A549 treated with GW870086 at 1 μM for 4 hours (cell line): ENCODE measurements around the gene ADAT1. TPM values are rescaled to one million over a fixed set of nuclear protein-coding genes. Genes with fewer than 3 reads are reported as not detected.

ENCODE experiments used
- total RNA-seq: library from RNA; stranded (reverse); fragments of 200-300 nt; extraction: Qiagen RNA extraction; gene quantifications from 5 replicates; pipeline ENCODE4 v1.2.3, GENCODE V29; 2022; ENCODE audit warnings: low read depth

Gene ADAT1, protein sequence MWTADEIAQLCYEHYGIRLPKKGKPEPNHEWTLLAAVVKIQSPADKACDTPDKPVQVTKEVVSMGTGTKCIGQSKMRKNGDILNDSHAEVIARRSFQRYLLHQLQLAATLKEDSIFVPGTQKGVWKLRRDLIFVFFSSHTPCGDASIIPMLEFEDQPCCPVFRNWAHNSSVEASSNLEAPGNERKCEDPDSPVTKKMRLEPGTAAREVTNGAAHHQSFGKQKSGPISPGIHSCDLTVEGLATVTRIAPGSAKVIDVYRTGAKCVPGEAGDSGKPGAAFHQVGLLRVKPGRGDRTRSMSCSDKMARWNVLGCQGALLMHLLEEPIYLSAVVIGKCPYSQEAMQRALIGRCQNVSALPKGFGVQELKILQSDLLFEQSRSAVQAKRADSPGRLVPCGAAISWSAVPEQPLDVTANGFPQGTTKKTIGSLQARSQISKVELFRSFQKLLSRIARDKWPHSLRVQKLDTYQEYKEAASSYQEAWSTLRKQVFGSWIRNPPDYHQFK
- total RNA-seq: 28.4 to 39.3 TPM (median 37.0 TPM) in 5 replicates

DNA sequence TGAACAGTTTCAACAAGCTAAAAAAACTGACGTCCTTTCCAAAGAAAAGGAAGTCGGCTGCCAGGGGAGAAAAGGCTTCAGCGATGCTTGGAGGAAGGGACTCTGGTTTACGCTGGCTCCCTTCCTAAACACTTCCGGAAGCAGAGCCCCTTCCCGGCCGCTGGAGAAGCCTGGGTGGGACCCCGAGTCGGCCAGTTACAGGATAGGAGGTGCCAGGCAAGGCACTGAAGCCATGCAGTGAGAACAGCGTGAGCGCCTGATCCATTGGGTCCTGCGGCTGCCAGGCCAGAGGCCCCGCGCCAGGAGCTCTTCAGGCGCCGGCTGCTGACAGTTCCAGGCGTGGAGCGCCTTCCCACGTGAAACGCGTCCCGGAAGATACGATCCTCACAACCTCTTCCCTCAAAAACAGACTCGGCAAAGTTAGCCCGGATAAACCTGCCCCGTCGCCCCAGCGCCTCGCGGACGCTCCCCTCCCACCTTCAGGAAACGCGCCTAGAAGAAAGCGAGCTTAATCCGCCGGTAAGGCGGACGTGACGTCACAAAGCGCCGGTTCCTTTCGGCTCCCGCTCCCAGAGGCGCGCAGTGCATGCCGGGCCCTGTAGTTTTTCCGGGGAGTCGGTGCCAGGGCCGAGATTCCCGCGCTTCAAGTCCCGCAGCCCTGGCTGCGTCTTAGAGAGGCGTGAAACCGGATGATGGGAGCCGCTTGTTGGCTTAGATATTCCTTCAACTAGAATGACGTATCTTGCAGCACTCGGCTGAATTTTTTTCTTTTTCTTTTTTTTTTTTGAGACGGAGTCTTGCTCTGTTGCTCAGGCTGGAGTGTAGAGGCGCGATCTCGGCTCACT, at the start of gene ADAT1:
TSS of gene ADAT1 (minus strand) at position 521 of the 845 bp plus-strand sequence. CDS start 2,482 bp downstream, outside the sequence.

DNA sequence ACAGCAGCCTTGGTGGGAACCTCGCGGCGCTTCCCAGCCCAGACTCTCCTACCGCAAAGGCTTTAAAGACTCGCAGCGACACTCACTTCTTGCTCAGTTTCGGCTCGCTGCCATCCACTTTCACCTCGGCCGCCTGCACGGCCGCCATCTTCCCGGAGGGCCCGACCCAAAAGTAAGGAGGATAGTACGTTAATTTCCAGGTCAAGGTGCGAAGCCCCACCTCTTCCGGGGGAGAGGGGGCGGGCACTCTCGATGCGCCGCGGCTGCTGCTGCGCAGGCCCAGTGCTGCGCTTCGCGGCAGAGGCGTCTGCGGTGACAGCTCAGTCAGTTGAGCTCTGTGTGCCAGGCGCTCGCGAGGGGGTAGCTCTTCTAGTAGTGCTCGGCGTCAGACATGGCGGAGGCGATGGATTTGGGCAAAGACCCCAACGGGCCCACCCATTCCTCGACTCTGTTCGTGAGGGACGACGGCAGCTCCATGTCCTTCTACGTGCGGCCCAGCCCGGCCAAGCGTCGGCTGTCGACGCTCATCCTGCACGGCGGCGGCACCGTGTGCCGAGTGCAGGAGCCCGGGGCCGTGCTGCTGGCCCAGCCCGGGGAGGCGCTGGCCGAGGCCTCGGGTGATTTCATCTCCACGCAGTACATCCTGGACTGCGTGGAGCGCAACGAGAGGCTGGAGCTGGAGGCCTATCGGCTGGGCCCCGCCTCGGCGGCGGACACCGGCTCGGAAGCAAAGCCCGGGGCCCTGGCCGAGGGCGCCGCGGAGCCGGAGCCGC, 24.6 kb upstream of the ADAT1 start, which contains the start of the genes KARS1 and TERF2IP:
TSS of gene KARS1 (minus strand) at position 174 of the 773 bp plus-strand sequence. CDS start at position 148, 26 bp downstream.
TSS of gene TERF2IP (plus strand) at position 282 of the 773 bp plus-strand sequence. CDS start at position 392, 110 bp downstream.

DNA sequence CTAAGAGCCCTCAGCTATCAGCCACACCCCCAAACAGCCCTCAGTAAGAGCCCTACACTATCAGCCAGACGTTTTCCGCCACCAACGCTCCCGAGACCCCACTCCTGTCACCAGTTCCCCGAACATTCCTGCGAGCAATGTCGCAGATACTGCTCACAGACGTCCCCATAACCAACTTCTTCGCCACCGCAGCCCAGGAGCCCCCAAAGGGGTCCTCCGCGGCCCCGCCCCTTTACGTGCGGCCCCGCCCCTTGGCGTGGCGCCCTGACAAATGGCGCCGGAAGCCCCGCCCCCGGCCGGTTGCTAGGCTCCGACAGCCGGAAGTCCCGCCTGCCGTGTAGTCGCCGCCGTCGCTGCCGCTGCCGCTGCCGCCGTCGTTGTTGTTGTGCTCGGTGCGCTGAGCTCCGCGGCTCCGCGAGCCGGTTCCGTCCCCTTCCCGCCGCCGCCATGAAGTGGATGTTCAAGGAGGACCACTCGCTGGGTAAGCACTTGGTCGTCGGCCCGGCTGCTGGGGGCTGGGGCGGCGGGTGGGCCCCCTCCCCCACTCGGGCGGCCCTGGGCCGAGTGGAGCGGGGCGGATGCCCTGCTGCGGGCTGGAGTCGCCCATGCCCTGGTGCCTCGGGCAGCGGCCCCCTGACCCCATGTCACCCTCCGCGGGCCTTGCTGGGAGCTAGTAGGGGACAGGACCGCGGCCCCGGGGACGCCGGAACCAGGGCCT, 56.9 kb downstream of the ADAT1 start, which contains the start of gene GABARAPL2:
TSS of gene GABARAPL2 (plus strand) at position 340 of the 718 bp plus-strand sequence. CDS start at position 448, 108 bp downstream.

DNA sequence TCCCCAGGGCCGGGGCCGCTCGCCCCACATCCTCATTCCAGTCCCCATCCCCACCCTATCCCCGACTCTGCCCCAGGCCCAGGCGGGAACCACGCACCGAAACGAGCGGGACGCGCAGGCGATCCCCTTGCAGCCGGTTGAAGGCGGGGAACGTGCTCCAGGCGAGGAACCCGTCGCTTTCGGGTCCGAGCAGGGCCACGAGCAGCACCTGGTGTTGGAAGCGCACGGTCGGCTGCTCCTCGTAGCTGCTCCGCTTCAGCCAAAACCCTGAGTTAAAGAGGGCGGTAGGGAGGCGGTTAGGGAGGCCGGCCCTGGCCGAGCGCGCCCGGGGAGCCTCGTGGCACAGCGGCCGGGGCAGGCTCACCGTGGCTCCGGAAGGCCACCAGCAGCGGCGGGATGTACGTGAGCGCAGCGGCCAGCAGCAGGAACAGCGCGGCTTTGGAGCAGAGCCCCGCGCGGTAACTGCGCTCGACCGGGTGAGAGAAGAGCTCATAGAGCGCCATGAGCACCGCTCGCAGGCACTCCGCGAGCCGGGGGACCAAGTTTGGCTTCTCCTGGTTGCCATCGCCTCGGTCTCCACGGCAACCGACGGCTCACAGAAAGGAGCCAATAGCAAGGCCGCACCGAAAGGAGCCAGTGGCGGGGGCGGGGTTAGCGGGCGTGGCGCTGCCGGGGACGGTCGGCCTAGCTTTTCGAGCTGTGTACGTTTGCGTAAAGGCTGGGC, 67.2 kb downstream of the ADAT1 start, which contains the start of gene TMEM231:
TSS of gene TMEM231 (minus strand) at position 546 of the 724 bp plus-strand sequence. CDS start at position 503, 43 bp downstream.

Other genes starting within 250 kb of the ADAT1 start
- gene CFDP1, start 189.8 kb downstream of the ADAT1 start, total RNA-seq: 62.8 to 66.9 TPM (median 66.4 TPM) in 5 replicates
- gene TMEM170A, start 158.6 kb downstream of the ADAT1 start, total RNA-seq: 13.7 to 17.2 TPM (median 15.9 TPM) in 5 replicates
- 0.18 to 0.34 TPM (median 0.23 TPM) in 5 replicates for gene CHST6, start 127.8 kb downstream of the ADAT1 start, total RNA-seq
- 0.05 to 0.10 TPM in 2 of 5 replicates, not detected in the others for gene CHST5, start 87.2 kb downstream of the ADAT1 start, total RNA-seq
- gene TMEM231, start 67.0 kb downstream of the ADAT1 start, total RNA-seq: 6.6 to 10.3 TPM (median 8.9 TPM) in 5 replicates
- 89.9 to 92.1 TPM (median 91.5 TPM) in 5 replicates for gene GABARAPL2, start 56.9 kb downstream of the ADAT1 start, total RNA-seq
- gene KARS1, start 24.4 kb upstream of the ADAT1 start, total RNA-seq: 162 to 181 TPM (median 168 TPM) in 5 replicates
- 38.3 to 45.0 TPM (median 43.5 TPM) in 5 replicates for gene TERF2IP, start 24.5 kb upstream of the ADAT1 start, total RNA-seq
- gene CPHXL2, start 53.7 kb upstream of the ADAT1 start, total RNA-seq: not detected in 5 replicates
- not detected in 5 replicates for gene DUXB, start 78.2 kb upstream of the ADAT1 start, total RNA-seq
- gene CPHXL, start 103.2 kb upstream of the ADAT1 start, total RNA-seq: not detected in 5 replicates